H1 (cell line): ENCODE results near the gene MPPED1. TPM values are rescaled to one million over a fixed set of nuclear protein-coding genes. Genes with fewer than 3 reads are reported as not detected.

ENCODE experiments used
- CTCF ChIA-PET: fragments of 300-600 bp; sonication (Branson Sonifier 250); formaldehyde crosslinking; loops from one replicate; lab custom pipeline; 2021; ENCODE audit not compliant: partially characterized antibody; lab: Charles Lee
- POLR2A ChIA-PET: fragments of 300-600 bp; sonication (Branson Sonifier 250); formaldehyde crosslinking; loops from one replicate; lab custom pipeline; 2021; ENCODE audit warnings: inconsistent platforms; ENCODE audit not compliant: partially characterized antibody; lab: Charles Lee
- DNase-seq, 2 experiments: peaks; one replicate each; pipeline versions ENCODE4 v3.0.0 to v3.0.0-alpha.2; 2010 to 2022; ENCODE audit warnings: low spot score in 2 of 2, low read depth in 1 of 2, mixed read lengths in 1 of 2
- FAIRE-seq: peaks from 2 replicates; lab custom pipeline; 2011; peaks lifted over from hg19 to GRCh38; lab: Jason Lieb, UNC
- H2AFZ ChIP-seq: 2 replicates; pipeline ENCODE4 v1.8.1; 2012; ENCODE audit warnings: low read length, inconsistent platforms
- H2AK5ac ChIP-seq: 2 replicates; pipeline ENCODE4 v1.6.1; 2013; ENCODE audit warnings: low read depth, low read length
- H2BK120ac ChIP-seq: replicated peaks from 2 replicates; pipeline ENCODE3; 2013; ENCODE audit warnings: low read depth, low read length, inconsistent platforms
- H2BK12ac ChIP-seq: 2 replicates; pipeline ENCODE4 v1.6.1; 2013; ENCODE audit warnings: low read depth, low read length
- H2BK15ac ChIP-seq: 2 replicates; pipeline ENCODE4 v1.6.1; 2013; ENCODE audit warnings: low read length
- H2BK20ac ChIP-seq: 2 replicates; pipeline ENCODE4 v1.6.1; 2013; ENCODE audit warnings: low read length
- H2BK5ac ChIP-seq: 2 replicates; pipeline ENCODE4 v1.6.1; 2013; ENCODE audit warnings: low read depth, low read length
- H3K14ac ChIP-seq: 2 replicates; pipeline ENCODE4 v1.6.1; 2013; ENCODE audit warnings: inconsistent platforms; ENCODE audit not compliant: insufficient read length
- H3K18ac ChIP-seq: 2 replicates; pipeline ENCODE4 v1.6.1; 2013; ENCODE audit warnings: low read length; ENCODE audit errors: extremely low read depth
- H3K23ac ChIP-seq: 2 replicates; pipeline ENCODE4 v1.6.1; 2013; ENCODE audit warnings: inconsistent platforms; ENCODE audit not compliant: insufficient read length
- H3K23me2 ChIP-seq: 2 replicates; pipeline ENCODE4 v1.6.1; 2013; ENCODE audit warnings: low read depth, low read length
- H3K27ac ChIP-seq: 2 replicates; pipeline ENCODE4 v1.6.1; 2011; ENCODE audit warnings: low read depth, low read length, inconsistent platforms
- H3K27me3 ChIP-seq, 4 experiments: replicated peaks in 1 of 4; 1 replicate in 1 of 4; 2 replicates in 3 of 4; pipeline versions ENCODE4 v1.6.1 to v1.8.1; 2011 to 2013; ENCODE audit warnings: low read length in 3 of 4, mild to moderate bottlenecking in 3 of 4, inconsistent platforms in 2 of 4, mixed read lengths in 2 of 4, moderate library complexity in 1 of 4; ENCODE audit not compliant: control insufficient read depth in 3 of 4, insufficient read depth in 3 of 4; ENCODE audit errors: extremely low read depth in 1 of 4
- H3K36me3 ChIP-seq, 4 experiments: 2 replicates each; pipeline versions ENCODE4 v1.6.1 to v1.8.1; 2011 to 2013; ENCODE audit warnings: mild to moderate bottlenecking in 4 of 4, low read length in 3 of 4, moderate library complexity in 2 of 4, control low read depth in 1 of 4, inconsistent platforms in 1 of 4; ENCODE audit not compliant: insufficient read depth in 4 of 4, control insufficient read depth in 2 of 4
- H3K4ac ChIP-seq: replicated peaks from 2 replicates; pipeline ENCODE3; 2013; ENCODE audit warnings: low read length, low read depth, mixed read lengths, inconsistent platforms; ENCODE audit not compliant: insufficient read length
- H3K4me1 ChIP-seq, 4 experiments: replicated peaks in 1 of 4; 1 replicate in 1 of 4; 2 replicates in 3 of 4; pipeline versions ENCODE4 v1.6.1 to v1.8.1; 2011 to 2013; ENCODE audit warnings: low read length in 3 of 4, inconsistent platforms in 2 of 4, mixed read lengths in 1 of 4; ENCODE audit not compliant: insufficient read depth in 4 of 4, control insufficient read depth in 3 of 4
- H3K4me2 ChIP-seq, 2 experiments: 2 replicates each; pipeline versions ENCODE4 v1.6.1 to v1.8.1; 2011 to 2013; ENCODE audit warnings: low read depth in 2 of 2, low read length in 2 of 2, control low read depth in 1 of 2, inconsistent platforms in 1 of 2, mild to moderate bottlenecking in 1 of 2; ENCODE audit not compliant: insufficient read depth in 1 of 2
- H3K4me3 ChIP-seq, 4 experiments: fragments of 200-600, 300-600 bp in 1 of 4; sonication (generic), shearing (Covaris generic), sonication (Bioruptor Twin) in 1 of 4; 2 replicates each; pipeline versions ENCODE4 v1.5.1 to v1.8.1; 2011 to 2016; ENCODE audit warnings: low read length in 4 of 4, low read depth in 3 of 4, control low read depth in 2 of 4, inconsistent platforms in 2 of 4, mild to moderate bottlenecking in 2 of 4, mixed read lengths in 1 of 4, moderate library complexity in 1 of 4; ENCODE audit not compliant: insufficient read depth in 2 of 4; ENCODE audit errors: extremely low read depth in 1 of 4
- H3K56ac ChIP-seq: replicated peaks from 2 replicates; pipeline ENCODE3; 2013; ENCODE audit warnings: low read depth, mild to moderate bottlenecking, mixed read lengths, low read length, inconsistent platforms; ENCODE audit not compliant: insufficient read length
- H3K79me1 ChIP-seq: 2 replicates; pipeline ENCODE4 v1.6.1; 2013; ENCODE audit warnings: low read depth, low read length, control low read depth
- H3K79me2 ChIP-seq, 2 experiments: 2 replicates each; pipeline versions ENCODE4 v1.6.1 to v1.8.1; 2012 to 2013; ENCODE audit warnings: low read length in 2 of 2, mild to moderate bottlenecking in 2 of 2, inconsistent platforms in 1 of 2; ENCODE audit not compliant: insufficient read depth in 2 of 2, control insufficient read depth in 1 of 2
- H3K9ac ChIP-seq, 4 experiments: replicated peaks in 1 of 4; 1 replicate in 1 of 4; 2 replicates in 3 of 4; pipeline versions ENCODE4 v1.6.1 to v1.8.1; 2011 to 2013; ENCODE audit warnings: low read depth in 3 of 4, low read length in 3 of 4, control low read depth in 2 of 4, mild to moderate bottlenecking in 2 of 4, moderate library complexity in 2 of 4, inconsistent platforms in 1 of 4; ENCODE audit errors: extremely low read depth in 1 of 4
- H3K9me3 ChIP-seq, 2 experiments: 2 replicates each; pipeline versions ENCODE4 v1.6.1 to v1.8.1; 2012 to 2013; ENCODE audit warnings: mild to moderate bottlenecking in 2 of 2, moderate library complexity in 2 of 2, control low read depth in 1 of 2, inconsistent platforms in 1 of 2, low read depth in 1 of 2, low read length in 1 of 2, mixed read lengths in 1 of 2; ENCODE audit not compliant: insufficient read depth in 2 of 2
- H4K20me1 ChIP-seq, 2 experiments: replicated peaks in 1 of 2; 2 replicates each; pipeline versions ENCODE3 to v1.8.1; 2011 to 2013; ENCODE audit warnings: inconsistent platforms in 2 of 2, low read length in 2 of 2, mild to moderate bottlenecking in 1 of 2; ENCODE audit not compliant: insufficient read depth in 2 of 2, control insufficient read depth in 1 of 2
- H4K5ac ChIP-seq: 2 replicates; pipeline ENCODE4 v1.6.1; 2013; ENCODE audit warnings: low read length, low read depth, mixed read lengths, inconsistent platforms; ENCODE audit not compliant: insufficient read length
- H4K8ac ChIP-seq: 2 replicates; pipeline ENCODE4 v1.8.0; 2013; ENCODE audit warnings: mild to moderate bottlenecking, moderate library complexity, low read length, inconsistent platforms; ENCODE audit not compliant: insufficient read depth; ENCODE audit errors: extremely low read depth
- H4K91ac ChIP-seq: replicated peaks from 2 replicates; pipeline ENCODE3; 2013; ENCODE audit warnings: low read length, mixed read lengths, inconsistent platforms; ENCODE audit not compliant: insufficient read length
- JUN ChIP-seq: IDR thresholded peaks from 2 replicates; pipeline ENCODE4 v1.6.1; 2011; ENCODE audit warnings: low read depth, mild to moderate bottlenecking, improper control_type of control experiment, low read length
- KDM1A ChIP-seq: fragments of 200-600, 300-600 bp; sonication (generic); IDR thresholded peaks from 2 replicates; pipeline ENCODE4 v1.7.1; 2016; ENCODE audit warnings: mild to moderate bottlenecking, low read length, borderline replicate concordance
- TAF1 ChIP-seq: IDR thresholded peaks from 2 replicates; pipeline ENCODE4 v1.6.1; 2011; ENCODE audit warnings: mild to moderate bottlenecking, low read depth, low read length
- WGBS, 2 experiments: shearing (Covaris generic) in 1 of 2; methylation state at CpG; one replicate each; pipeline versions ENCODE4 v1.1.6 to v1.1.7; 2013 to 2015; ENCODE audit warnings: low lambda C conversion rate in 2 of 2, mixed read lengths in 2 of 2, inconsistent platforms in 1 of 2, low coverage in 1 of 2, missing lambda C conversion rate in 1 of 2; ENCODE audit not compliant: insufficient replicate concordance in 2 of 2, insufficient coverage in 1 of 2, insufficient read length in 1 of 2; ENCODE audit errors: extremely low coverage in 1 of 2, missing lambda C conversion rate in 1 of 2; 5-methylcytosine and 5-hydroxymethylcytosine counted together
- polyA plus RNA-seq, 7 experiments: library from polyadenylated mRNA; depleted of rRNA in 3 of 7; stranded (reverse) in 5 of 7; unstranded in 2 of 7; fragments of >200 nt in 5 of 7; fragments of 200-250 nt in 2 of 7; gene quantifications; 1 replicate in 5 of 7; 2 replicates in 1 of 7; 4 replicates in 1 of 7; pipeline versions ENCODE4 v1.2.1 to v1.2.3, GENCODE V29; 2011 to 2013; ENCODE audit warnings: missing spikeins in 2 of 7, mixed read lengths in 2 of 7
- total RNA-seq: library from RNA; stranded (reverse); fragmentation: NEBNext Ultra II Directional; extraction: Animal tissue kit (Norgen Biotek cat#: 25700); gene quantifications from 2 replicates; pipeline ENCODE4 v1.2.1, GENCODE V29; 2021

MPPED1 gene
- total and polyA plus RNA-seq, 2 of the 8 experiments (the other 6 are each of a cell fraction or from before 2014, with no cell fraction given): 0.29 to 0.37 TPM

DNA sequence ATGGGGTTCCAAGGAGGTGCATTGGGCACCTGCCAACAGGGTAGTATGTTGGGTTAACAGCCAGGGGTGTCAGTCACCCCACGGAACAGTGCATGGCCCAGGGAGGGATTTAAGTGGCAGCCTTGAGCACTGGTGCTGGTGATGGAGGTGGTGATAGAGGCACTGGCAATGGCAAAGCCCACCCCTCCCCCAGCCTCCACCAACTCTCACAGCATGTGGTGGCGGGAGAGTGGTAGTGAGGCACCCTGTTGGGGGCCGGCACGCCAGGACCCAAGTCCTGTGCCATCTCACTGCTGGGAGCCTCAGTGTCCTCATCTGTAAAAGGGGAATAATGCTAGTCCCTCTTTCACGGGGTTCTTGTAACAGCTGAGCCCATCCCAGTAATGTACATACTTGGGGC, 81.5 kb downstream of the MPPED1 start:
- Histone ChIP-seq H2BK5ac (no peak overlapping the region), H3K4me2 (no peak overlapping the region), H3K4ac (no peak overlapping the region), H3K18ac (no peak overlapping the region), H3K4me1 (no peaks in the 10 kb centered on the region), H2AFZ (no peak overlapping the region), H3K79me2 (no peaks in the 10 kb centered on the region), H2BK12ac (no peak overlapping the region), H3K79me1 (no peaks in the 10 kb centered on the region), H4K20me1 (peaks cover 0 to 6% of the 10 kb centered on the region in 2 experiments), H3K36me3 (no peaks in the 10 kb centered on the region), H3K4me3 (no peak overlapping the region), H2BK20ac (no peak overlapping the region), H3K27me3 (no peaks in the 10 kb centered on the region), H3K9ac (no peak overlapping the region), H4K8ac (no peak overlapping the region), H4K5ac (no peak overlapping the region), H2AK5ac (no peak overlapping the region), H3K23ac (no peak overlapping the region), H3K9me3 (peaks cover 6 to 20% of the 10 kb centered on the region in 2 experiments; a peak in 3 of 4 replicates), H3K27ac (no peak overlapping the region), H2BK15ac (no peak overlapping the region), H2BK120ac (no peak overlapping the region), H3K56ac (no peak overlapping the region), H3K14ac (no peak overlapping the region), H4K91ac (no peak overlapping the region), H3K23me2 (peaks cover 22% of the 10 kb centered on the region; the same call in 1 of the 2 replicates)
- ChIA-PET CTCF (no interaction called here), POLR2A (no interaction called here)
- FAIRE-seq (no peak), DNase-seq (no peak)
- 89% methylated on average over 5 of the region's 5 CpGs; no CpG with 5 or more reads in 1 of the 2 experiments for WGBS, 2 experiments
- TF ChIP-seq TAF1 (no peak), KDM1A (no peak), JUN (no peak)
